ENCODE data around the gene TDRD12.
A peak's percentile ranks its signal among the peaks of the same experiment; 100 is the strongest.

Gene TDRD12, protein sequence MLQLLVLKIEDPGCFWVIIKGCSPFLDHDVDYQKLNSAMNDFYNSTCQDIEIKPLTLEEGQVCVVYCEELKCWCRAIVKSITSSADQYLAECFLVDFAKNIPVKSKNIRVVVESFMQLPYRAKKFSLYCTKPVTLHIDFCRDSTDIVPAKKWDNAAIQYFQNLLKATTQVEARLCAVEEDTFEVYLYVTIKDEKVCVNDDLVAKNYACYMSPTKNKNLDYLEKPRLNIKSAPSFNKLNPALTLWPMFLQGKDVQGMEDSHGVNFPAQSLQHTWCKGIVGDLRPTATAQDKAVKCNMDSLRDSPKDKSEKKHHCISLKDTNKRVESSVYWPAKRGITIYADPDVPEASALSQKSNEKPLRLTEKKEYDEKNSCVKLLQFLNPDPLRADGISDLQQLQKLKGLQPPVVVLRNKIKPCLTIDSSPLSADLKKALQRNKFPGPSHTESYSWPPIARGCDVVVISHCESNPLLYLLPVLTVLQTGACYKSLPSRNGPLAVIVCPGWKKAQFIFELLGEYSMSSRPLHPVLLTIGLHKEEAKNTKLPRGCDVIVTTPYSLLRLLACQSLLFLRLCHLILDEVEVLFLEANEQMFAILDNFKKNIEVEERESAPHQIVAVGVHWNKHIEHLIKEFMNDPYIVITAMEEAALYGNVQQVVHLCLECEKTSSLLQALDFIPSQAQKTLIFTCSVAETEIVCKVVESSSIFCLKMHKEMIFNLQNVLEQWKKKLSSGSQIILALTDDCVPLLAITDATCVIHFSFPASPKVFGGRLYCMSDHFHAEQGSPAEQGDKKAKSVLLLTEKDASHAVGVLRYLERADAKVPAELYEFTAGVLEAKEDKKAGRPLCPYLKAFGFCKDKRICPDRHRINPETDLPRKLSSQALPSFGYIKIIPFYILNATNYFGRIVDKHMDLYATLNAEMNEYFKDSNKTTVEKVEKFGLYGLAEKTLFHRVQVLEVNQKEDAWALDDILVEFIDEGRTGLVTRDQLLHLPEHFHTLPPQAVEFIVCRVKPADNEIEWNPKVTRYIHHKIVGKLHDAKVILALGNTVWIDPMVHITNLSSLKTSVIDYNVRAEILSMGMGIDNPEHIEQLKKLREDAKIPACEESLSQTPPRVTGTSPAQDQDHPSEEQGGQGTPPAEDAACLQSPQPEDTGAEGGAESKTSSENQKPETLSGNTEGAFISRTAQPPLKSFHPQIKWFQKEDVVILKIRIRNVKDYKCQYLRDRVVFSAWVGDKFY (N-terminal part only)

DNA sequence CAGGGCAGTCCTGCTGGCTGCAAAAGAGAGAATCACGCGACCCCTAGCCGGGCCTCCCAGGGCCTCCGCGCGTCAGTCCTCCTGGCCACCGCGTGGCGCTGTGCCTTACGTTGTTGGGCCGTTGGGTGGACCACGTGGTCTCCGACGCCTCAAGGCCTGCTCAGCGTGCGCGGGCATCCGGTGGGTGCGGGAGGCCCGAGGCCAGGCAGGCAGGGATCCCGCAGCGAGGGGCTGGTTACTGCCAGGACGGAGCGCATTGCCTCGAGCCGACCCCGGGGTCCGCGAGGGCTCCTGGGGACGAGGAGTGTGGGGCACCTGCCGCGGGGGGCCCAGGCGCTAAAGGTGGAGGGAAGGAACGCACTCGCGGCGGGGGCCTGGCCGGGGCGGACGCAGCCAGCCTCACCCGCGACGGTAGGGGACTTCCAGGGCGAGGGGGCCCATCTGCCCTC is at the start of gene TDRD12:
TSS of gene TDRD12 (plus strand) at position 157 of the 449 bp plus-strand sequence. CDS start 306 bp downstream, outside the sequence.
- no peak for DNase-seq (ENCODE audit: low read depth in 2 of 2)

DNA sequence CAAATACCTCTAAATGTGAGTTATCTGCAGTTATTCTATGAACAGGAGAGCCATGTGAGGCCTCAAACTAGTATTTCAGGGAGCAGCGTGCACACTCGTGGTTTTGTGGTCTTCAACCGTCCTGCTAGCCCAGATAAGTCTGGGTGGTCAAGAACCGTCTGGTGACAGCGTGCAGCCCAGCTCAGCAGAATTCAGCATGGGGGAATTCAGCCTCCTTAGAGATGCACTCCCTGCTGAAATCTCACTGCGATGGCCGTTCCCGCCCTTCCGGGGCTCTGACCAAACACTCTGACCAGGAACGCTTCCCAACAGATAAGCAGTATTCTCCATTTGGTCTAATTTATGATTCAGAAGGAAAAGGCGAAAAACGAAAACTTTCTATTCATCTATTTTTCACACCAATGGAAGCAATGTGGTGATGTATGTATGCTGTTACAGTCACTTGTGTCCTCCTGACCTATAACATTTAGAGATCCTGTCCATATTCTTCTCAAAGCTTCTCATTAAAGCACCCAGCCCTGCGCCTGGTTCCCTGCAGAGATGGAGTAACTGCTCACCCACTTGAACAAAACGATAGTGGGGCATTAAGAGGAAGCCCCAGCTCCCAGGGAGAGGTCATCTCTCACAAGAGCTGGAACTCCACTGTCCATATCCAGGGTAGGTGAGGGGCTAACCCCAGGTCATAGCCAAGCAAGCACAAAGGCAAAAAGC is 47.5 kb upstream of the TDRD12 start:
- DNase-seq (ENCODE audit: low read depth in 2 of 2), result no peak

DNA sequence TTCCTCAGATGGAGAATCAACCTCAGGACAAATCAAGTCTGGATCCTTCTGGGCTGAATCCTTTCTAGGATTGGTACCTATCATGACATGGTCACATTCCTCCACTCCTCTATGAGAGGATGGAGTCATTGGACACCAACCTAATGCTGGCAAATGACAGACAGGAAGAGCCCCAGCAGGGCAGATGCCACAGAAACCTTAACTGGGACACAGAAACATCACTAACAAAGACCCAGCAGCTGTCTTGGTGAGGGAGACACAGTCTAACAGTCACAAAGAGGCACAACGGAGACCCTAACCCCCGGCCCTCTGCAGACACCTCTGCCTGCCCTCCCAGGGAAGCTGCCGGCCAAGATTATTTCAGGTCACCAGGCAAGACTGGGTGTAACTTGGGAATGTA is 46.7 kb upstream of the TDRD12 start:
- DNase-seq (ENCODE audit: low read depth in 2 of 2), result no peak

DNA sequence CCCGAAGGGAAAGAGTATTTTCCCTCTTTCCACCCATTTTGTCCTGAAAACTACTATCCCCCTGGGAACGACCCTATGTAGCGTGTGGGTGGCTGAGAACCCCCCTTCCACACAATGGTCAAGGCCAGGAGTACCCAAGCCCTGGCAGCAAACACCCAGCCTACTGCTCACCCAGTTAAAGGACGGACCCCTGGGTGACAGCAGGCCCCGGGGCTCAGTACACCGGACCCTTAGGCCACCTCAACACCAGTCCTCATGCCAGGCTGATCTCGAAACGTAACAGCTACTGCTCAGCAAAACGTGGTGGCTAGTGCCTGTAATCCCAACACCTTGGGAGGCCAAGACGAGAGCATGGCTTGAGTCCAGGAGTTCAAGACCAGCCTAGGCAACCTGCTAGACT is 46.0 kb upstream of the TDRD12 start:
- DNase-seq (ENCODE audit: low read depth in 2 of 2), result no peak

DNA sequence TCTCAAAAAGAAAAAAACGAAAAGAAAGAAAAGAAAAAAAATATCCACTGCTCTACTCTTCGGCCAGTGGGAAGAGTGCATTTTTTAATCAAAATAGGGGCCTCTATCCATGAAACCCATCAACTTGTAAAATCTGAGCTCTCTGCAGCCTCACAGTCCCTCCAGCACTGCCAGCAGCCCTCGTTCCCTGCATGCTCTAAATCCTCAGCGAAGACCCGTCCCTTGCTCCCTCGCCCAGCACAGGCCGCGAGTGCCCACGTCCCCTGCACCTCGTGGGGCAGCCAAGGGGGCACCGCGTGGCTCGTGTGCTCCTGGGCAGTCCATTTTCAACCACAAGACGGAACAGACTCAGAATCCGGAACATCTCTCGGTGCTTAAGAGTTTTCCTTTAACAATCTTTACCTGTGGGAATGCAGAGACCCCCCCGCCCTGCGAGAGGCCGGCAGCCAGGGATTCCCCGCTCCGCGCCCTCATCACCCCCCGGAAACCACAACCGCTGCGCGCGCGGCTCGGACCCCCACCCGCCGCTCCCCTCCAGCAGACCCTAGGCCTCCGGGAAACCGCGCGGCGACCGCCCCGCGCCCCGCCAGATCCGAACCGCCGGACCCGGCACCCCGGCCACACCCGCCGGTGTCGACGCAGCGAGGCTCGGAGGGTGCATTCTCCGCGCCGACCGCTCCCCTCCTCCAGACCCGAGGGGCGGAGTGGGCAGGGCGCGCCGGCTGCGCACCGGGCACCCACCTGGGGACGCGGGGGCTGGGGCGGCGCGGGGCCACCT is 45.2 kb upstream of the TDRD12 start:
- no peak for DNase-seq (ENCODE audit: low read depth in 2 of 2)

DNA sequence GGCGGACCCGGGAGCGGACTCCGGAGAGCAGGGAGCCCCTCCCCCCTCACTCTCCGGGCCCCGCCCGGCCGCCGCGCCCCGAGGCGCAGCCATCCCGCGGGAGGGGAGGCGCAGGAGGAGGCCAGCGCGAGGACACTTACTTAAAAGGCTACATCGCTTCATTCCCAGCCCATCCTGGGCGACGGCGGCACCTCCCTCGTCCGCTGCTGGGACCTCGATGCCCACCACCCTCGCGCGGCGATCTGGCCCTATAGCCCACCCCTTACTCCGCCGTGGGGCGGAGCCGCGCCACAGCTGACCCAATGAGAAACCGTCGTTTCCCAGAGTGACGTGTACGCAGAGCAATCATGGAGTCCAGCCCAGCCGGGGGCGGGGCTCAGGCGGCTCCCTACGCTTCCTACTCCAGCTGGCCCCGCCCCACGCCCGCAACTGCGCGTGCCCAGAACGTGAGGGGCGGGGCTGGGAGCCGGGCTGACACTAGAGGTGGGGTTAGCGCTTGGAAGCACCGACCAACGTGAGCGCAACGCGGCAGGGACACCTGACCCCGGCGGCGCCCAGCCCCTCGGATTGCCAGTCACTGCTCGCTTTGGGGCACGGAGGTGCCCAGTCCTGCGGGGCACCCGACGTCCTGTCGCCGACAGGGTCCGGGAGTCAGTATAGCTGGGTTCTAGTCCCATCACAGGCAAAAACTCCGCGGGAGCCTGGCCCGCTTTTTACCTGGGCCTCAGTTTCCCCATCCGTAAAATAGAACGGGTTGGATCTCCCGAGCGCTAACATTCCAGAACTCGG is 44.4 kb upstream of the TDRD12 start, which contains the start of gene ANKRD27:
TSS of gene ANKRD27 (minus strand) at position 250 of the 789 bp plus-strand sequence. CDS start 16,165 bp downstream, outside the sequence.
- peak; percentile 95 to 97 for DNase-seq (ENCODE audit: low read depth in 2 of 2)

DNA sequence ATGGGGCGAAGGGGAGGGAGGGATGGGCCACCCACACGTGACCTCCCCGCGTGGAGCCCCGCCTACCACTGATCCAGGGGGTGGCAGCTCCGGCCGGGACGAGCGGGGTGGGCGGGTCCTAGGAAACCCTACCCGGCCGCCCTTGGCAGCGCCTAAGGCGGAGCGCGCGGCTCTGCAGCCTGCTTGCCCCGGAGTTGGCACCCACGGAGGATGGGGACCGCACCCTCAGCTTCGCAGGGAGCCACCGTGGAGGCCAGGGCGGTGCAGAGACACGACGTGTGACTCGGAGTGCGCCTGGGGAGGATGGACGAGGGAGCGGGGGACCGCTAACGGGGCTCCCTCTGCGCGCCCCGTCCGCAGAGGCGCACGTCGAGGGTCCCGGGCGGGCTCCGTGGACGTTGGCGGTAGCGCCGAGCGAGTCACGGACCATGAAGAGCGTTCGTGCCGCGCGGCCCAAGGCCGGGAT is 43.8 kb upstream of the TDRD12 start, which contains the start of gene RGS9BP:
TSS of gene RGS9BP (plus strand) at position 129 of the 466 bp plus-strand sequence. CDS start 416 bp downstream, outside the sequence.
- peak in 1 of 2 donors; percentile 28 for DNase-seq (ENCODE audit: low read depth in 2 of 2)

DNA sequence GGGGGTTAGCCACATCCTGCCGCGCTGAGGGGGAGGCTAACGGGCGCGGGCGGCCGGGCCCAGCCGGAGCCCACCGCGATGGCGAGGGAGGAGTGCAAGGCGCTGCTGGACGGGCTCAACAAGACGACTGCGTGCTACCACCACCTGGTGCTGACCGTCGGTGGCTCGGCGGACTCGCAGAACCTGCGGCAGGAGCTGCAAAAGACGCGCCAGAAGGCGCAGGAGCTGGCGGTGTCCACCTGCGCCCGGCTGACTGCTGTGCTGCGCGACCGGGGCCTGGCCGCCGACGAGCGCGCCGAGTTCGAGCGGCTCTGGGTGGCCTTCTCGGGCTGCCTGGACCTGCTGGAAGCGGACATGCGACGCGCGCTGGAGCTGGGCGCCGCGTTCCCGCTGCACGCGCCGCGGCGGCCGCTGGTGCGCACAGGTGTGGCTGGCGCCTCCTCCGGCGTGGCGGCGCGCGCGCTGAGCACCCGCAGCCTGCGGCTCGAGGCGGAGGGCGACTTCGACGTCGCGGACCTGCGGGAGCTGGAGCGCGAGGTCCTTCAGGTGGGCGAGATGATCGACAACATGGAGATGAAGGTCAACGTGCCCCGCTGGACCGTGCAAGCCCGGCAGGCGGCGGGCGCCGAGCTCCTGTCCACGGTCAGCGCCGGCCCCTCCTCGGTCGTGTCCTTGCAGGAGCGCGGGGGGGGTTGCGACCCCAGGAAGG is 43.2 kb upstream of the TDRD12 start:
- DNase-seq (ENCODE audit: low read depth in 2 of 2), result no peak

DNA sequence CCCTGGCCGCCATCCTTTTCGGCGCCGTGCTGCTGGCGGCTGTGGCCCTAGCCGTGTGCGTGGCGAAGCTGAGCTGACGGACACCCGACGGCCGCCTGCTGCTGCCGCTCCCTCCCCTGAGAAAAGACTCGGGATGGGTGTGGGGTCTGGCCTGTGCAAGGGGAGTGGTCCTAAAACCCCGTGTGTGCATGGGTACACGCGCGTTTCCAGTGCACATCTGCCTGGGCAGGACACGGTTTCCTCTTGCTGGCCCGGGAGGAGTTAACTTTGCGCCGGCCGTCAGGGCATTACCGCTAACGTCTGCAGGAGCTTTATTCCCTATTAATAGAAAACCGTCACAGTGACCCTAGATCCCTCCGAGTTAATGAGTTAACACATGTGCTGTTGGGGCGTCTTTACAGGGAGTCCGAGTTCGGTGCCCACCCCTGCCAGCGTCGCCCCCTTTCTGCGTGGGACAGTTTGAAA is 42.6 kb upstream of the TDRD12 start:
- no peak for DNase-seq (ENCODE audit: low read depth in 2 of 2)

DNA sequence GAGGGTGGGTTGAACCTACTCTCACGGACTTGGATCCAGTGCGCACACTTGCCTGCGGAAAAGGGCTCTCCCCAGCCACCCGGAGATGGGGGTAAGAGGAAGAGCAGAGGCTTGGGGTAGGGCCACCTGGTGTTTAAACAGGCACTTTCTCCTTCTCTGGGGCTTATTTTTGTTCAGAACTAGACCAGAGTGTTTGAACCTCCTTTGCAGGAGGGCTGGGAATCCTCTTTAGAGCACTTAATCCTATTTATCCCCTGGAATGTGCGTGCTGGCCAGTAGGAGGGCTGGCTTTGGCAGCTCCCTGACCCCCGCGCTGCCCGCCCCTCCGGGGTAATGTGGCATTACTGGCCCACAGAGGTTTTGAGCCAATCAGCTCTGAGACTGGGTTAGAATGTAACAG is 41.9 kb upstream of the TDRD12 start:
- DNase-seq (ENCODE audit: low read depth in 2 of 2), result no peak

DNA sequence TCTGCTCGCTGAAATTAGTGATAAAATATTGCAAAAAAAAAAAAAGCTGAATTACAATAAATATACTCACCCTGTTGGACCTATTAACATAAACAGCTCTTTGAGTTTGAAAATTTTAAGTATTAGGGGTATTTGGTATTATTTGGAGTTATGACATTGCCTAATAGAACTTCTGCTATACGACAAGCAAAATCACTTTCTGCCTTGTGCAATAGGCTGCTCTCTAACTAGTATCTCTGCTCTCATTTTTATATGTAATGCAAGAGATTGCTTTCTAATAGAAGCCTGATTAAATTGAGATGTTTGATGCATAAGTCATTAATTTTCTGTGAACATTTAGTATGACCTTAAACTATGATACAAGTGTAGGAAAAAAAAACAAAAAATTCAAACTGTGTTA is 38.6 kb upstream of the TDRD12 start:
- no peak for DNase-seq (ENCODE audit: low read depth in 2 of 2)

DNA sequence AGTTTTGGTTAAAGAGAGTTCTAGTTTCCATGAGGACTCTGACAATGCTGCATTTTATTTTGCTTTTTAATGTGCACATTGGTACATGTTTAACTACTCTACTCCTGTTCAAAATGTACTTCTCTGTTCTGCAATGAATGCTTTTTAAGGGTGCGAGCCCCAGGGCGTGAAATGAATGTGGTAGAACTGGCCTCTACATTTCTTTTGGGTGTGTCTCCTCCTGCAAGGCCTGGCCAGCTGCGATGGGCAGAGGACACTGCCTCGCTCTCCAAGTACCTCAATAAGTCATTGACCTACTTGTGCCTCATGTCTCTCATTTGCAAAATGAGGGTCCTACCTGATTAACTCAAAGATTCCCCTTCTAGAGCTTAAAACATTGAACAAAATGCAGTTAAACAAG is 37.2 kb upstream of the TDRD12 start:
- DNase-seq (ENCODE audit: low read depth in 2 of 2), result no peak

DNA sequence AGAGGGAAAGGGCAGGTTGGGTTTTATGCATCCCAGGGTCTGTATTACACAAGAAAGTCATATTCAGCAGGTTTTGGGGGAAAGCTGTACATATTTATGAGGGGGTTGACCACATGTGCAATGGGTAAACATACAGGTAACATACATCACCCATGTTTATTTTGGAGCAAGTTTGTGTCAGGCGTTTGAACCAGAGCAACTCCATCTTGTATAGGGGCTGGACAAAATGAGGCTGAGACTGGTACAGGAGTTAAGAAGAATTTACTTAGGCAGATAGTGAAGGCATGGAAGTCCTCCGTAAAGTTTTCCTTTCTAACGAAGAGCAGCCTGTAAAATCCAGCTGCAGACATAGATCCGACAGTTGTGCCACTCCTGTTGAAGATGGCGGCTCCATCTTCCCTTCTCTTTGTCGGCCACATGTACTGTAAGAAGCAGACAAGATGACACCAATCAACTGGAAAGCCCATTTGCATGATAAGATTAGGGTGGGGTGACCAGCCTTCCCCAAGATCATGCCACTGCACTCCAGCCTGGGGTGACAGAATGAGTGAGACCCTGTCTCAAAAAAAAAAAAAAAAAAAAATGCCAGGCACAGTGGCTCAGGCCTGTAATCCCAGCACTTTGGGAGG is 32.6 kb upstream of the TDRD12 start:
- DNase-seq (ENCODE audit: low read depth in 2 of 2), result no peak

DNA sequence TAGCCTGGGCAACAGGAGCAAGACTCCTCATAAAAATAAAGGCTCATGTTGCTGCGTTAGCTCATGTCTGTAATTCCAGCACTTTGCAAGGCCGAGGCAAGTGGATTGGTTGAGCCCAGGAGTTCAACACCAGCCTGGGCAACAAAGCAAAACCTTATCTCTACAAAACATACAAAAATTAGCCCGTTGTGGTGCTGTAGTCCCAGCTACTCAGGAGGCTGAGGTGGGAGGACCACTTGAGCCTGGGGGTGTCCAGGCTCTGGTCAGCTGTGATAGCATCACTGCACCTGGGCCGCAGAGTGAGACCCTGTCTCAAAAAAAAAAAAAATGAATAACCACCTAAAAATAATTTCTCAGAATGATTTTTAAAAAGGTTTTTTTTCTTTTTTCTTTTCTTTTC is 31.9 kb upstream of the TDRD12 start:
- DNase-seq (ENCODE audit: low read depth in 2 of 2), result no peak

DNA sequence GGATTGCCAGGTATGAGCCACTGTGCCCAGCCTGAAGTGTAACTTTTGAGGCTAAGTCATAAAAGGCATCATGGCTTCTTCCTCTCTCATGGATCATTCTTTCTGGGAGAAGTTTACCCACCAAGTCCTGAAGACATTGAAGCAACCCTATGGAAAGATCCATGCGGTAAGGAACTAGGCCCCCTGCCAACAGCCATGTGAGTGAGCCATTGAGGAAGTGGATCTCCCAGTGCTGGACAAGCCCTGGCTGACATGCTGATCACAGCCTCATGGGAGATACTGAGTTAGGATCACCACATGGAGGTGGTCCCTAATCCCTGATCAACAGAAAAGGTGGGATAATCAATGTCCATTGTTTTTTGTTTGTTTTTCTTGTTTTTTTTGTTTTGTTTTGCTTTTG is 31.3 kb upstream of the TDRD12 start:
- no peak for DNase-seq (ENCODE audit: low read depth in 2 of 2)

DNA sequence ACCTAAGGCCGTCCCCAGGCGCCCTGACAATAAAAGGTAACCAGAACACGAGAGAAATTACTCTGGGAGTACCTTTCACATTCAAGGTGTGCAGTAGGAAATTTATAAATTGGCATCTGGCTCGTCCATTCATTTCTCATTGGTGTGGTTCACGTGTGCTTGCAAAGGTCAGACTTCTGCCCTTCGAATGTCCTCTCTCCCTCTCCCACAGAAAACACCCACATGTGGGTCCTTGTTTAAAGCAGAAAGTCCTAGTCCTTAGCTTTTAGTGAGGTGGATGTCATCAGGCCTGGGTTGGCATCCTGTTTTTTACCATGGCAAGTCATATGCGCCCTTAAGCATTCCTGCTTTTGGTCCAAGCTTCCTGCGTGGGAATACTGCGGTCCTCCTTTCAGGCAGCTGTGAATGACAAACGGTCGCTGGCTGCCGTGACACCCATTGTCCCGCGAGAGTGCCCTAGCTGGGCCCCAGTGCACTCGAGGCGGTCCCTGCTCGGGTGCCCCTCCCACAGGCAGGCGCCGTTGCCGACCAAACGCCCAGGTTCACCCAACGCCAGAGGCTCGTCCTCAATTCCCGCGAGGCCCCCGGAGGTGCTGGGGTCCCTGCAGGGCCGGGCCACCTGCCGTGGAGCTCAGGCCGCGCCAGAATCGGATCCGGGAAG is 28.1 kb upstream of the TDRD12 start, which contains the start of gene NUDT19:
TSS of gene NUDT19 (plus strand) at position 531 of the 661 bp plus-strand sequence. CDS start 140 bp downstream, outside the sequence.
- peak; percentile 43 to 50 for DNase-seq (ENCODE audit: low read depth in 2 of 2)
